ENCODE data around the gene S100A13. TPM values are rescaled to one million over a fixed set of nuclear protein-coding genes. Genes with fewer than 3 reads are reported as not detected.
A peak's percentile ranks its signal among the peaks of the same experiment; 100 is the strongest.

Gene S100A13
- total and polyA plus RNA-seq, 2 donors (not counting 1 experiment from before 2014, with no cell fraction given), result 172 to 399 TPM

- DNase-seq (ENCODE audit: low read depth in 2 of 2), result peak; percentile 78 to 88
- Histone ChIP-seq H3K4me2 (ENCODE audit: extremely low read depth, insufficient read depth, low read length) (peak overlapping the region; percentile 68), H3K36me3 (ENCODE audit: control insufficient read depth, insufficient read depth, low read length) (no peaks in the 10 kb centered on the region), H4K20me1 (ENCODE audit: control insufficient read depth, extremely low read depth, insufficient read depth, low read length) (no peaks in the 10 kb centered on the region), H3K4me1 (ENCODE audit: control insufficient read depth, extremely low read depth, insufficient read depth, low read length) (peaks cover 21% of the 10 kb centered on the region), H3K27me3 (ENCODE audit: control insufficient read depth, insufficient read depth, low read length) (no peaks in the 10 kb centered on the region), H3K9ac (ENCODE audit: insufficient read depth, low read length) (no peak overlapping the region), H3K4me3 (replicated peaks in 1 of 4; ENCODE audit: control extremely low read depth in 1 of 4, insufficient read depth in 1 of 4, low read depth in 3 of 4, low read length in 4 of 4) (no peak overlapping the region), H3K79me2 (ENCODE audit: control insufficient read depth, insufficient read depth, low read length) (no peaks in the 10 kb centered on the region), H3K27ac (ENCODE audit: insufficient read depth, low read length) (peak overlapping the region; percentile 60), H3K9me3 (ENCODE audit: control insufficient read depth, insufficient read depth, low read depth, low read length) (no peaks in the 10 kb centered on the region), H2AFZ (ENCODE audit: low read length) (peak overlapping the region; percentile 62)
- TF ChIP-seq CTCF (conservative IDR thresholded peaks at IDR 0.05 in 1 of 2, IDR thresholded peaks at IDR 0.05 in 1 of 2; ENCODE audit: low read depth in 1 of 2, low read length in 2 of 2), result peak; percentile 87 to 95
- no peak for TF ChIP-seq EZH2 (IDR thresholded peaks at IDR 0.05; ENCODE audit: low read length, missing control alignments)
These were observed 54.7 kb downstream of the S100A13 start for GRCh38 chr1:153572569-153573015.

- H3K36me3 ChIP-seq (ENCODE audit: control insufficient read depth, insufficient read depth, low read length), result no peaks in the 10 kb centered on the region
- H3K4me2 ChIP-seq (ENCODE audit: extremely low read depth, insufficient read depth, low read length), result no peak overlapping the region
- no peak for TF ChIP-seq CTCF (conservative IDR thresholded peaks at IDR 0.05 in 1 of 2, IDR thresholded peaks at IDR 0.05 in 1 of 2; ENCODE audit: low read depth in 1 of 2, low read length in 2 of 2)
- TF ChIP-seq EZH2 (IDR thresholded peaks at IDR 0.05; ENCODE audit: low read length, missing control alignments), result no peak
- H3K4me1 ChIP-seq (ENCODE audit: control insufficient read depth, extremely low read depth, insufficient read depth, low read length), result peaks cover 27% of the 10 kb centered on the region
- no peak overlapping the region for H3K4me3 ChIP-seq (replicated peaks in 1 of 4; ENCODE audit: control extremely low read depth in 1 of 4, insufficient read depth in 1 of 4, low read depth in 3 of 4, low read length in 4 of 4)
- H3K9me3 ChIP-seq (ENCODE audit: control insufficient read depth, insufficient read depth, low read depth, low read length), result no peaks in the 10 kb centered on the region
- H2AFZ ChIP-seq (ENCODE audit: low read length), result peak overlapping the region; percentile 26
- H3K27me3 ChIP-seq (ENCODE audit: control insufficient read depth, insufficient read depth, low read length), result no peaks in the 10 kb centered on the region
- H3K27ac ChIP-seq (ENCODE audit: insufficient read depth, low read length), result peak overlapping the region; percentile 22
- H3K9ac ChIP-seq (ENCODE audit: insufficient read depth, low read length), result no peak overlapping the region
- H4K20me1 ChIP-seq (ENCODE audit: control insufficient read depth, extremely low read depth, insufficient read depth, low read length), result no peaks in the 10 kb centered on the region
- H3K79me2 ChIP-seq (ENCODE audit: control insufficient read depth, insufficient read depth, low read length), result no peaks in the 10 kb centered on the region
- no peak for DNase-seq (ENCODE audit: low read depth in 2 of 2)
These were observed 55.6 kb downstream of the S100A13 start for GRCh38 chr1:153571706-153572105.

GRCh38 chr1:153570874-153571273, 56.4 kb downstream of the S100A13 start:
- H2AFZ ChIP-seq (ENCODE audit: low read length), result no peak overlapping the region
- peaks cover 33% of the 10 kb centered on the region for H3K4me1 ChIP-seq (ENCODE audit: control insufficient read depth, extremely low read depth, insufficient read depth, low read length)
- H3K4me3 ChIP-seq (replicated peaks in 1 of 4; ENCODE audit: control extremely low read depth in 1 of 4, insufficient read depth in 1 of 4, low read depth in 3 of 4, low read length in 4 of 4), result no peak overlapping the region
- no peaks in the 10 kb centered on the region for H3K27me3 ChIP-seq (ENCODE audit: control insufficient read depth, insufficient read depth, low read length)
- H3K79me2 ChIP-seq (ENCODE audit: control insufficient read depth, insufficient read depth, low read length), result no peaks in the 10 kb centered on the region
- no peak overlapping the region for H3K9ac ChIP-seq (ENCODE audit: insufficient read depth, low read length)
- no peaks in the 10 kb centered on the region for H4K20me1 ChIP-seq (ENCODE audit: control insufficient read depth, extremely low read depth, insufficient read depth, low read length)
- no peak overlapping the region for H3K27ac ChIP-seq (ENCODE audit: insufficient read depth, low read length)
- no peaks in the 10 kb centered on the region for H3K9me3 ChIP-seq (ENCODE audit: control insufficient read depth, insufficient read depth, low read depth, low read length)
- DNase-seq (ENCODE audit: low read depth in 2 of 2), result no peak
- no peak overlapping the region for H3K4me2 ChIP-seq (ENCODE audit: extremely low read depth, insufficient read depth, low read length)
- no peak for TF ChIP-seq EZH2 (IDR thresholded peaks at IDR 0.05; ENCODE audit: low read length, missing control alignments)
- no peak for TF ChIP-seq CTCF (conservative IDR thresholded peaks at IDR 0.05 in 1 of 2, IDR thresholded peaks at IDR 0.05 in 1 of 2; ENCODE audit: low read depth in 1 of 2, low read length in 2 of 2)
- H3K36me3 ChIP-seq (ENCODE audit: control insufficient read depth, insufficient read depth, low read length), result no peaks in the 10 kb centered on the region

All from fibroblast of lung (primary cell).